ENCODE measurements around the gene ADAT1. TPM values are rescaled to one million over a fixed set of nuclear protein-coding genes. Genes with fewer than 3 reads are reported as not detected.

ADAT1 gene
- total and polyA plus RNA-seq, 2 donors (not counting 1 experiment from before 2014, with no cell fraction given): 28.4 to 71.2 TPM

GRCh38 chr16:75618780-75619179, 4.3 kb downstream of the ADAT1 start:
- Histone ChIP-seq H3K9me3 (ENCODE audit: control extremely low read depth in 1 of 3, control insufficient read depth in 2 of 3, insufficient read depth in 1 of 3, low read length in 2 of 3) (no peaks in the 10 kb centered on the region), H3K4me3 (ENCODE audit: control extremely low read depth in 1 of 5, extremely low read depth in 1 of 5, insufficient read depth in 1 of 5, low read depth in 2 of 5, low read length in 4 of 5) (no peak overlapping the region), H3K79me2 (ENCODE audit: control insufficient read depth, insufficient read depth, low read length) (peaks cover 35% of the 10 kb centered on the region), H2AFZ (ENCODE audit: insufficient read depth, low read depth, low read length, poor library complexity, severe bottlenecking) (no peak overlapping the region), H3K27ac (ENCODE audit: low read length in 2 of 2) (no peak overlapping the region), H3K4me2 (replicated peaks; ENCODE audit: low read depth, low read length, poor library complexity, severe bottlenecking) (no peak overlapping the region), H3K36me3 (replicated peaks in 1 of 2; ENCODE audit: control extremely low read depth in 1 of 2, control insufficient read depth in 1 of 2, extremely low read depth in 1 of 2, insufficient read depth in 2 of 2, low read length in 1 of 2) (peaks cover 3 to 45% of the 10 kb centered on the region in 2 experiments), H3K9ac (ENCODE audit: low read length) (no peak overlapping the region), H3K4me1 (ENCODE audit: control insufficient read depth in 2 of 2, insufficient read depth in 2 of 2, low read length in 2 of 2) (peaks cover 12 to 26% of the 10 kb centered on the region in 2 donors), H4K20me1 (ENCODE audit: control insufficient read depth, insufficient read depth, low read length, poor library complexity, severe bottlenecking) (no peaks in the 10 kb centered on the region), H3K27me3 (replicated peaks in 1 of 4; ENCODE audit: control extremely low read depth in 1 of 4, control insufficient read depth in 3 of 4, insufficient read depth in 4 of 4, low read length in 3 of 4) (no peaks in the 10 kb centered on the region)
- POLR2A ChIA-PET: no interaction called here
- no CpG with 5 or more reads among the region's 2 CpGs for WGBS (ENCODE audit: insufficient coverage)
- no peak overlapping the region for H3K27ac Mint-ChIP-seq
- H3K4me1 Mint-ChIP-seq: peaks cover 27% of the 10 kb centered on the region
- H3K4me3 Mint-ChIP-seq: no peak overlapping the region
- no peaks in the 10 kb centered on the region for H3K9me3 Mint-ChIP-seq (ENCODE audit: insufficient read depth)
- ATAC-seq (ENCODE audit: low read depth): no peak
- no peak for DNase-seq
- intact Hi-C loops (cut with micrococcal nuclease): no loop called here
- CTCF ChIA-PET: interaction anchor here (0.9 kb wide), 1 partner anchor 58 kb away, joined by 3 read pairs; no protein-coding TSS in a partner anchor
- H3K27me3 Mint-ChIP-seq: no peaks in the 10 kb centered on the region
- TF ChIP-seq, protein P1, sequence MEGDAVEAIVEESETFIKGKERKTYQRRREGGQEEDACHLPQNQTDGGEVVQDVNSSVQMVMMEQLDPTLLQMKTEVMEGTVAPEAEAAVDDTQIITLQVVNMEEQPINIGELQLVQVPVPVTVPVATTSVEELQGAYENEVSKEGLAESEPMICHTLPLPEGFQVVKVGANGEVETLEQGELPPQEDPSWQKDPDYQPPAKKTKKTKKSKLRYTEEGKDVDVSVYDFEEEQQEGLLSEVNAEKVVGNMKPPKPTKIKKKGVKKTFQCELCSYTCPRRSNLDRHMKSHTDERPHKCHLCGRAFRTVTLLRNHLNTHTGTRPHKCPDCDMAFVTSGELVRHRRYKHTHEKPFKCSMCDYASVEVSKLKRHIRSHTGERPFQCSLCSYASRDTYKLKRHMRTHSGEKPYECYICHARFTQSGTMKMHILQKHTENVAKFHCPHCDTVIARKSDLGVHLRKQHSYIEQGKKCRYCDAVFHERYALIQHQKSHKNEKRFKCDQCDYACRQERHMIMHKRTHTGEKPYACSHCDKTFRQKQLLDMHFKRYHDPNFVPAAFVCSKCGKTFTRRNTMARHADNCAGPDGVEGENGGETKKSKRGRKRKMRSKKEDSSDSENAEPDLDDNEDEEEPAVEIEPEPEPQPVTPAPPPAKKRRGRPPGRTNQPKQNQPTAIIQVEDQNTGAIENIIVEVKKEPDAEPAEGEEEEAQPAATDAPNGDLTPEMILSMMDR (IDR thresholded peaks at IDR 0.05): no peak
- TF ChIP-seq EZH2 (IDR thresholded peaks at IDR 0.05; ENCODE audit: borderline replicate concordance, insufficient read depth, low read depth, low read length, poor library complexity, severe bottlenecking): no peak

- Histone ChIP-seq H3K4me1 (ENCODE audit: control insufficient read depth in 2 of 2, insufficient read depth in 2 of 2, low read length in 2 of 2) (peaks cover 8 to 17% of the 10 kb centered on the region in 2 donors), H4K20me1 (ENCODE audit: control insufficient read depth, insufficient read depth, low read length, poor library complexity, severe bottlenecking) (no peaks in the 10 kb centered on the region), H3K4me2 (replicated peaks; ENCODE audit: low read depth, low read length, poor library complexity, severe bottlenecking) (no peak overlapping the region), H3K4me3 (ENCODE audit: control extremely low read depth in 1 of 5, extremely low read depth in 1 of 5, insufficient read depth in 1 of 5, low read depth in 2 of 5, low read length in 4 of 5) (no peak overlapping the region), H3K9ac (ENCODE audit: low read length) (no peak overlapping the region), H3K79me2 (ENCODE audit: control insufficient read depth, insufficient read depth, low read length) (peaks cover 39% of the 10 kb centered on the region), H3K9me3 (ENCODE audit: control extremely low read depth in 1 of 3, control insufficient read depth in 2 of 3, insufficient read depth in 1 of 3, low read length in 2 of 3) (no peaks in the 10 kb centered on the region), H3K27me3 (replicated peaks in 1 of 4; ENCODE audit: control extremely low read depth in 1 of 4, control insufficient read depth in 3 of 4, insufficient read depth in 4 of 4, low read length in 3 of 4) (no peaks in the 10 kb centered on the region), H2AFZ (ENCODE audit: insufficient read depth, low read depth, low read length, poor library complexity, severe bottlenecking) (no peak overlapping the region), H3K36me3 (replicated peaks in 1 of 2; ENCODE audit: control extremely low read depth in 1 of 2, control insufficient read depth in 1 of 2, extremely low read depth in 1 of 2, insufficient read depth in 2 of 2, low read length in 1 of 2) (peaks cover 5 to 61% of the 10 kb centered on the region in 2 experiments), H3K27ac (ENCODE audit: low read length in 2 of 2) (no peak overlapping the region)
- ChIA-PET POLR2A (no interaction called here), CTCF (no interaction called here)
- H3K27me3 Mint-ChIP-seq: no peaks in the 10 kb centered on the region
- intact Hi-C loops (cut with micrococcal nuclease): no loop called here
- H3K4me1 Mint-ChIP-seq: peaks cover 16% of the 10 kb centered on the region
- no peak for DNase-seq
- no peaks in the 10 kb centered on the region for H3K9me3 Mint-ChIP-seq (ENCODE audit: insufficient read depth)
- no peak overlapping the region for H3K27ac Mint-ChIP-seq
- WGBS (ENCODE audit: insufficient coverage): 70% methylated on average over 2 of the region's 3 CpGs
- TF ChIP-seq, protein P1 (IDR thresholded peaks at IDR 0.05): no peak
- TF ChIP-seq EZH2 (IDR thresholded peaks at IDR 0.05; ENCODE audit: borderline replicate concordance, insufficient read depth, low read depth, low read length, poor library complexity, severe bottlenecking): no peak
- H3K4me3 Mint-ChIP-seq: no peak overlapping the region
- ATAC-seq (ENCODE audit: low read depth): no peak
Measured at GRCh38 chr16:75617121-75617520, 6.0 kb downstream of the ADAT1 start.

Measured in B cell (primary cell).